Liver (tissue), 9 donors: ENCODE results near the gene TTI1. TPM values are rescaled to one million over a fixed set of nuclear protein-coding genes. Genes with fewer than 3 reads are reported as not detected.

ENCODE experiments used
- DNase-seq: peaks from one replicate; pipeline ENCODE4 v3.0.0-alpha.2; 2017; ENCODE audit warnings: low spot score
- H3K27ac ChIP-seq, 2 donors: one replicate each; pipeline ENCODE4 v1.7.0; 2013; ENCODE audit warnings: inconsistent platforms in 2 of 2, low read length in 2 of 2, control low read depth in 1 of 2, low read depth in 1 of 2, mild to moderate bottlenecking in 1 of 2
- H3K27me3 ChIP-seq, 4 donors: one replicate each; pipeline versions ENCODE4 v1.6.1 to v1.7.0; 2013; ENCODE audit warnings: low read length in 3 of 4, inconsistent platforms in 1 of 4, mild to moderate bottlenecking in 1 of 4, moderate library complexity in 1 of 4; ENCODE audit not compliant: control insufficient read depth in 4 of 4, insufficient read depth in 4 of 4
- H3K36me3 ChIP-seq, 4 donors: one replicate each; pipeline versions ENCODE4 v1.6.1 to v1.7.0; 2013; ENCODE audit warnings: low read length in 3 of 4, mild to moderate bottlenecking in 3 of 4, low read depth in 1 of 4, moderate library complexity in 1 of 4; ENCODE audit not compliant: control insufficient read depth in 4 of 4, insufficient read depth in 3 of 4
- H3K4me1 ChIP-seq, 4 donors: one replicate each; pipeline versions ENCODE4 v1.6.1 to v1.7.0; 2013; ENCODE audit warnings: low read length in 3 of 4, mild to moderate bottlenecking in 3 of 4, moderate library complexity in 1 of 4; ENCODE audit not compliant: control insufficient read depth in 4 of 4, insufficient read depth in 4 of 4
- H3K4me3 ChIP-seq, 3 donors: one replicate each; pipeline versions ENCODE4 v1.6.1 to v1.7.0; 2013; ENCODE audit warnings: low read length in 3 of 3, control low read depth in 1 of 3, low read depth in 1 of 3, mild to moderate bottlenecking in 1 of 3
- H3K9ac ChIP-seq, 2 donors: one replicate each; pipeline ENCODE4 v1.7.0; 2013; ENCODE audit warnings: low read length in 2 of 2, mild to moderate bottlenecking in 2 of 2, moderate library complexity in 2 of 2, control low read depth in 1 of 2, low read depth in 1 of 2
- H3K9me3 ChIP-seq, 4 donors: one replicate each; pipeline versions ENCODE4 v1.6.1 to v1.7.0; 2013; ENCODE audit warnings: low read length in 3 of 4; ENCODE audit not compliant: control insufficient read depth in 4 of 4
- EGR1 ChIP-seq, 2 donors: IDR thresholded peaks; 2 replicates each; pipeline ENCODE4 v1.6.1; 2016 to 2018; ENCODE audit warnings: antibody characterized with exemption in 2 of 2, low read depth in 2 of 2
- FOXA1 ChIP-seq: IDR thresholded peaks from 2 replicates; pipeline ENCODE4 v1.6.1; 2016; ENCODE audit warnings: antibody characterized with exemption
- FOXA2 ChIP-seq: IDR thresholded peaks from 2 replicates; pipeline ENCODE4 v1.6.1; 2016; ENCODE audit warnings: antibody characterized with exemption
- GABPA ChIP-seq, 2 donors: IDR thresholded peaks in 1 of 2; conservative IDR thresholded peaks in 1 of 2; 2 replicates each; pipeline ENCODE4 v1.6.1; 2016; ENCODE audit warnings: antibody characterized with exemption in 2 of 2, mild to moderate bottlenecking in 1 of 2, moderate library complexity in 1 of 2
- HNF4A ChIP-seq, 2 donors: conservative IDR thresholded peaks; 2 replicates each; pipeline ENCODE4 v1.6.1; 2016; ENCODE audit warnings: antibody characterized with exemption in 2 of 2, mild to moderate bottlenecking in 2 of 2
- HNF4G ChIP-seq: IDR thresholded peaks from 2 replicates; pipeline ENCODE4 v1.6.1; 2016; ENCODE audit warnings: antibody characterized with exemption
- JUND ChIP-seq, 2 donors: IDR thresholded peaks; 2 replicates each; pipeline ENCODE4 v1.6.1; 2016; ENCODE audit warnings: antibody characterized with exemption in 2 of 2
- NR2F2 ChIP-seq: IDR thresholded peaks from 2 replicates; pipeline ENCODE4 v1.6.1; 2016; ENCODE audit warnings: antibody characterized with exemption
- RAD21 ChIP-seq, 2 donors: IDR thresholded peaks; 2 replicates each; pipeline ENCODE4 v1.6.1; 2016; ENCODE audit warnings: antibody characterized with exemption in 2 of 2, mild to moderate bottlenecking in 2 of 2
- REST ChIP-seq: IDR thresholded peaks from 2 replicates; pipeline ENCODE4 v1.6.1; 2016; ENCODE audit warnings: antibody characterized with exemption, mild to moderate bottlenecking
- RXRA ChIP-seq, 2 donors: IDR thresholded peaks; 2 replicates each; pipeline ENCODE4 v1.6.1; 2017 to 2018; ENCODE audit warnings: antibody characterized with exemption in 2 of 2, mild to moderate bottlenecking in 1 of 2
- SP1 ChIP-seq: IDR thresholded peaks from 2 replicates; pipeline ENCODE4 v1.6.1; 2018; ENCODE audit warnings: antibody characterized with exemption, mild to moderate bottlenecking
- TAF1 ChIP-seq: conservative IDR thresholded peaks from 2 replicates; pipeline ENCODE4 v1.6.1; 2016; ENCODE audit warnings: antibody characterized with exemption, mild to moderate bottlenecking
- YY1 ChIP-seq: IDR thresholded peaks from 2 replicates; pipeline ENCODE4 v1.6.1; 2016; ENCODE audit warnings: antibody characterized with exemption, mild to moderate bottlenecking
- ZBTB33 ChIP-seq: IDR thresholded peaks from 2 replicates; pipeline ENCODE4 v1.6.1; 2016; ENCODE audit warnings: antibody characterized with exemption
- WGBS: extraction: QIAGEN DNeasy Blood & Tissue Kit; methylation state at CpG from one replicate; pipeline ENCODE4 v1.1.7; 2013; 5-methylcytosine and 5-hydroxymethylcytosine counted together
- polyA plus RNA-seq, 2 donors: library from polyadenylated mRNA; stranded (reverse) in 1 of 2; unstranded in 1 of 2; fragments of 200-250 nt in 1 of 2; fragments of >200 nt in 1 of 2; fragmentation: Nextera tagmentation in 1 of 2; extraction: Ambion mirVana in 1 of 2; gene quantifications; one replicate each; pipeline versions ENCODE4 v1.2.1 to v1.2.3, GENCODE V29; 2013 to 2015
- total RNA-seq, 2 donors: library from RNA; depleted of rRNA; stranded (reverse); fragments of >200 nt; gene quantifications; one replicate each; pipeline ENCODE4 v1.2.3, GENCODE V29; 2014
- TF ChIP-seq, protein P1 (sequence below): fragments of 150-350 bp; IDR thresholded peaks from 2 replicates; pipeline ENCODE4 v1.5.1; 2017; ENCODE audit warnings: improper control_type of control experiment, low read depth, low read length; ENCODE audit not compliant: missing input control
- TF ChIP-seq, protein P2 (sequence below): IDR thresholded peaks from 2 replicates; pipeline ENCODE4 v1.6.1; 2016; ENCODE audit warnings: antibody characterized with exemption
- TF ChIP-seq, protein P3 (sequence below): IDR thresholded peaks from 2 replicates; pipeline ENCODE4 v1.6.1; 2016; ENCODE audit warnings: antibody characterized with exemption
- donor health status: healthy.
- donor health status: healthy.
- donor health status: healthy.
- donor health status: healthy.
- donor health status: healthy.

TTI1 gene
- total and polyA plus RNA-seq, 4 donors = 4.6 to 20.4 (median 11.3) TPM

- Histone ChIP-seq H3K4me3 (no peak overlapping the region), H3K9ac (no peak overlapping the region), H3K9me3 (peaks cover 0 to 2% (median 0%) of the 10 kb centered on the region in 4 donors), H3K4me1 (no peaks in the 10 kb centered on the region), H3K36me3 (no peaks in the 10 kb centered on the region), H3K27ac (no peak overlapping the region), H3K27me3 (no peaks in the 10 kb centered on the region)
- WGBS = 88% methylated on average over 12 of the region's 12 CpGs
- TF ChIP-seq GABPA (IDR thresholded peaks at IDR 0.05 in 1 of 2, conservative IDR thresholded peaks at IDR 0.05 in 1 of 2) (no peak), REST (no peak), RAD21 (IDR thresholded peaks at IDR 0.05) (no peak)
- no peak for DNase-seq
Measured at GRCh38 chr20:37943033-37943432, 90.2 kb downstream of the TTI1 start.

- H3K36me3 ChIP-seq = no peaks in the 10 kb centered on the region
- TF ChIP-seq REST (no peak), FOXA1 (no peak), HNF4G (no peak), NR2F2 (no peak), EGR1 (IDR thresholded peaks at IDR 0.05; ENCODE audit: low read depth in 2 of 2) (no peak), TAF1 (no peak), ZBTB33 (no peak), RXRA (IDR thresholded peaks at IDR 0.05) (no peak), HNF4A (conservative IDR thresholded peaks at IDR 0.05) (no peak), RAD21 (IDR thresholded peaks at IDR 0.05) (no peak), GABPA (IDR thresholded peaks at IDR 0.05 in 1 of 2, conservative IDR thresholded peaks at IDR 0.05 in 1 of 2) (no peak), YY1 (no peak), JUND (IDR thresholded peaks at IDR 0.05) (no peak), FOXA2 (no peak), SP1 (no peak)
- TF ChIP-seq, protein P1, sequence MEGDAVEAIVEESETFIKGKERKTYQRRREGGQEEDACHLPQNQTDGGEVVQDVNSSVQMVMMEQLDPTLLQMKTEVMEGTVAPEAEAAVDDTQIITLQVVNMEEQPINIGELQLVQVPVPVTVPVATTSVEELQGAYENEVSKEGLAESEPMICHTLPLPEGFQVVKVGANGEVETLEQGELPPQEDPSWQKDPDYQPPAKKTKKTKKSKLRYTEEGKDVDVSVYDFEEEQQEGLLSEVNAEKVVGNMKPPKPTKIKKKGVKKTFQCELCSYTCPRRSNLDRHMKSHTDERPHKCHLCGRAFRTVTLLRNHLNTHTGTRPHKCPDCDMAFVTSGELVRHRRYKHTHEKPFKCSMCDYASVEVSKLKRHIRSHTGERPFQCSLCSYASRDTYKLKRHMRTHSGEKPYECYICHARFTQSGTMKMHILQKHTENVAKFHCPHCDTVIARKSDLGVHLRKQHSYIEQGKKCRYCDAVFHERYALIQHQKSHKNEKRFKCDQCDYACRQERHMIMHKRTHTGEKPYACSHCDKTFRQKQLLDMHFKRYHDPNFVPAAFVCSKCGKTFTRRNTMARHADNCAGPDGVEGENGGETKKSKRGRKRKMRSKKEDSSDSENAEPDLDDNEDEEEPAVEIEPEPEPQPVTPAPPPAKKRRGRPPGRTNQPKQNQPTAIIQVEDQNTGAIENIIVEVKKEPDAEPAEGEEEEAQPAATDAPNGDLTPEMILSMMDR = no peak
- TF ChIP-seq, protein P2, sequence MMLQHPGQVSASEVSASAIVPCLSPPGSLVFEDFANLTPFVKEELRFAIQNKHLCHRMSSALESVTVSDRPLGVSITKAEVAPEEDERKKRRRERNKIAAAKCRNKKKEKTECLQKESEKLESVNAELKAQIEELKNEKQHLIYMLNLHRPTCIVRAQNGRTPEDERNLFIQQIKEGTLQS = no peak
- TF ChIP-seq, protein P3, sequence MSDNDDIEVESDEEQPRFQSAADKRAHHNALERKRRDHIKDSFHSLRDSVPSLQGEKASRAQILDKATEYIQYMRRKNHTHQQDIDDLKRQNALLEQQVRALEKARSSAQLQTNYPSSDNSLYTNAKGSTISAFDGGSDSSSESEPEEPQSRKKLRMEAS = no peak
- H3K27me3 ChIP-seq = no peaks in the 10 kb centered on the region
- H3K4me1 ChIP-seq = no peaks in the 10 kb centered on the region
- 94% methylated on average over 6 of the region's 6 CpGs for WGBS
- no peak overlapping the region for H3K4me3 ChIP-seq
- no peak for DNase-seq
- H3K9ac ChIP-seq = no peak overlapping the region
- no peak overlapping the region for H3K27ac ChIP-seq
- H3K9me3 ChIP-seq = no peaks in the 10 kb centered on the region
Measured at GRCh38 chr20:37941992-37942391, 91.3 kb downstream of the TTI1 start.
